ENCODE results near the gene OGFRL1.

The OGFRL1 gene

DNA sequence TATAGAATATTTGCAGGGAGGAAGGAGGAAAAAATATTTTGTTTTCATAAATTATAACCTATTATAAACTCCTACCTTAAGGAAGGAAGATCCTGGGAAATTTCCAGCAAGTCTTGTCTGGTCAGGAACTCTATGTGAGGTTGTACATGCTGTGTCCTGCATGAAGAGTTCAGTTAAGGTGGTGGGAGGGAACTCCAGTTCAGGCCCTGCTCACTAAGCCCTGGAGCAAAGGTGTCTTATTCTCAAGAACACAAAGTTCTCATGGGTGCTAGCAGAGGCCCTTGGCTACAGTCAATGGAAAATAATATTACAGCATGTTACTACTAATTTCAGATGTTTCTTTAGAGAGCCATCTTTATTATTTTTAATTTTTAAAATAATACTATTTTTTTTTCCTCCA is 3.8 kb upstream of the OGFRL1 start:
- no peak for DNase-seq (ENCODE audit: low read depth)
- no peak overlapping the region for H3K4me3 ChIP-seq (ENCODE audit: low read depth, low read length)
- TF ChIP-seq, protein P1, sequence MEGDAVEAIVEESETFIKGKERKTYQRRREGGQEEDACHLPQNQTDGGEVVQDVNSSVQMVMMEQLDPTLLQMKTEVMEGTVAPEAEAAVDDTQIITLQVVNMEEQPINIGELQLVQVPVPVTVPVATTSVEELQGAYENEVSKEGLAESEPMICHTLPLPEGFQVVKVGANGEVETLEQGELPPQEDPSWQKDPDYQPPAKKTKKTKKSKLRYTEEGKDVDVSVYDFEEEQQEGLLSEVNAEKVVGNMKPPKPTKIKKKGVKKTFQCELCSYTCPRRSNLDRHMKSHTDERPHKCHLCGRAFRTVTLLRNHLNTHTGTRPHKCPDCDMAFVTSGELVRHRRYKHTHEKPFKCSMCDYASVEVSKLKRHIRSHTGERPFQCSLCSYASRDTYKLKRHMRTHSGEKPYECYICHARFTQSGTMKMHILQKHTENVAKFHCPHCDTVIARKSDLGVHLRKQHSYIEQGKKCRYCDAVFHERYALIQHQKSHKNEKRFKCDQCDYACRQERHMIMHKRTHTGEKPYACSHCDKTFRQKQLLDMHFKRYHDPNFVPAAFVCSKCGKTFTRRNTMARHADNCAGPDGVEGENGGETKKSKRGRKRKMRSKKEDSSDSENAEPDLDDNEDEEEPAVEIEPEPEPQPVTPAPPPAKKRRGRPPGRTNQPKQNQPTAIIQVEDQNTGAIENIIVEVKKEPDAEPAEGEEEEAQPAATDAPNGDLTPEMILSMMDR (IDR thresholded peaks at IDR 0.05; ENCODE audit: insufficient read depth, low read depth, low read length, missing control alignments): no peak

GRCh38 chr6:71287038-71287437 is 1.6 kb upstream of the OGFRL1 start:
- H3K4me3 ChIP-seq (ENCODE audit: low read depth, low read length): no peak overlapping the region
- DNase-seq (ENCODE audit: low read depth): no peak
- TF ChIP-seq, protein P1 (IDR thresholded peaks at IDR 0.05; ENCODE audit: insufficient read depth, low read depth, low read length, missing control alignments): no peak

DNA sequence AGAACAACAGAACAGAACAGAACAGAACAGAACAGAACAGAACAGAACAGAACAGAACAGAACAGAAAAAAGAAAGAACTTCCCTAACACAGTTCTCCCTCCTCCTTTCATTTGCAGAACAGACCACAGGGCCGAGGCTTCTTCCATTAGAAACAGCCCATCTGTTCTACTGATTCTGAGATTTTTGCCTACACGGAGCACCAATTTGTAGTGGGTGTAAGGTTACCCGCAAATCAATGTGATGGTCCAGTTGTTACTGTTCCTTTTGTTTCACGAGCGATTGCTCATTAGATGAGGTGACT is 734 bp upstream of the OGFRL1 start:
- H3K4me3 ChIP-seq (ENCODE audit: low read depth, low read length): peak overlapping the region; percentile 83

DNA sequence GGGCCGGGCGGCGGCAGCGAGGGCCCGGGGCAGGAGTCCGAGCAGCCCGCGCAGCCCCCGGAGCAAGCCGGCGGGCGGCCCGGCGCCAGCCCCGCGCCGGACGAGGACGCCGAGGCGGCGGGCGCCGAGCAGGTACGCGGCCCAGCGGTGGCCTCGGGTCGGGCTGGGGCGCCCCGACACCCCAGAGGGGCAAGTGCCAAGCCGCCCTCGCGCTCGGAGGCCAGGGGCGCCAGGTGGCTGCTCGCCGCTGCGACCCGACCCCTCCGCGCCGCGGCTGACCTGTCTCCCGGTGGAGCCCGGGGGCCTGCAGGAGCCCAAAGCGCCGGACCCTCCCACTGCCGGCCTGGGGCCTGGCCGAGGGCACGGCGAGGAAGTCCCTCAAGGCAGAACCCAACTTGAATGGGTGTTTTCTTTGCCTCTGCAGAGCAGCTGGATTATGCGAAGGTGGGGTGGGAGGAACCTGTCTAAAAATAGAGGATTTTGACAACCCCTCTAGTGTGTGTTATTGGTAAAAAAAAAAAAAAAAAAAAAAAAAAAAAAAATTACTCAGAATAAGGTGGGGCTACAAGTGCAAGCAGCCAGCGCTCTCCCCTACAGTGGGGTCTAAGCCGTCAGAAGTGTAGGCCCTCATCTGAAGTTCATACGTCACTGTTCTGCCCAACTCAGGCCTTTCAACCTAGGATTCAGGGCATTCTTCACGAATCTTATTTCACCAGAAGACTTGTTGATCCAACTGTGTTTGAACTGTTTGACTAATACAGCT is 609 bp downstream of the OGFRL1 start:
- peak overlapping the region; percentile 82 for H3K4me3 ChIP-seq (ENCODE audit: low read depth, low read length)
- peak; percentile 62 for DNase-seq (ENCODE audit: low read depth)
- TF ChIP-seq, protein P1 (IDR thresholded peaks at IDR 0.05; ENCODE audit: insufficient read depth, low read depth, low read length, missing control alignments): no peak

More for the DNA sequence above, 734 bp upstream of the OGFRL1 start:
- DNase-seq (ENCODE audit: low read depth): no peak
- TF ChIP-seq, protein P1 (IDR thresholded peaks at IDR 0.05; ENCODE audit: insufficient read depth, low read depth, low read length, missing control alignments): no peak

DNA sequence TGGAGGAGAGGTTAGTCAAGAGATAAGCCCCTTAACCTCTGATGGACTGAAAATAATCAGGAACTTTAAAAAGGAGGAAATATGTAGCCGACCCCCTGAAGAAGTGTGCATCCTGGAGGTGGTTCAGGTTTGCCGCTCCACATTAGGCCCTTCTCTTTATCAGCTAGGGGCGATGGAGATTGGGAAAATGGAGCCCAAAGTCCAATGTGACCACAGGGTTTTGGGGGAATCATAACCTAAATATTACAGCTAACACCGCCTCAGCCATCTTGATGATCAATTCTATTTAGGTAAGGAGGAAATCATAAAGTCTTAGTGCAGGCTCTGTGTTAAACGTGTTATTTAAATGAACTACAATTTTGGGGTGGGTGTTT is 1.2 kb downstream of the OGFRL1 start:
- DNase-seq (ENCODE audit: low read depth): no peak
- TF ChIP-seq, protein P1 (IDR thresholded peaks at IDR 0.05; ENCODE audit: insufficient read depth, low read depth, low read length, missing control alignments): no peak

GRCh38 chr6:71290611-71291010 is 2.0 kb downstream of the OGFRL1 start:
- DNase-seq (ENCODE audit: low read depth): no peak
- H3K4me3 ChIP-seq (ENCODE audit: low read depth, low read length): no peak overlapping the region
- TF ChIP-seq, protein P1 (IDR thresholded peaks at IDR 0.05; ENCODE audit: insufficient read depth, low read depth, low read length, missing control alignments): no peak

More for the DNA sequence above, 1.2 kb downstream of the OGFRL1 start:
- H3K4me3 ChIP-seq (ENCODE audit: low read depth, low read length): peak overlapping the region; percentile 82

DNA sequence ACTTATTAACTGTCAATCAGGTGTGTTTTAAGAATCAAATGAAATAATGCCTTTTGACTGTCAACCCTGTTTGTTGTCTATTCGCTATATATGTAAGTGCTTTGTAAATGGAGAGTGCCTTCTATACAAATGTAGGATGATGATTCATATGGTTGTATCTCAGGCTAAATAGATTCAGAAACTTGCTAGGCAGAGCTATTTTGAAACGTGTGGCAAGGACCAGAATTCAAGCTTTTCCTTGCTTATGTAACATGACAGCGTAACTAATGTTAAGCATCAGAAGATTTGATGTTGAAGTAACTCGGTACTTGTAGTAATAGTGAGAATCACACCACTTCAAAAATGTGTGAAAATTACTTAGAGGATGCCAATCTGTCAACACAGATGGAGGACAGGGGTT is 3.4 kb downstream of the OGFRL1 start:
- TF ChIP-seq, protein P1 (IDR thresholded peaks at IDR 0.05; ENCODE audit: insufficient read depth, low read depth, low read length, missing control alignments): no peak
- no peak overlapping the region for H3K4me3 ChIP-seq (ENCODE audit: low read depth, low read length)
- DNase-seq (ENCODE audit: low read depth): no peak
